GM21526 (cell line): ENCODE data around the gene HELZ.

Experiments used
- ATAC-seq: cut with Tn5 transposase; IDR thresholded peaks from one replicate; pipeline ENCODE4 v1.9.1; 2021; ENCODE audit warnings: moderate library complexity; ENCODE audit not compliant: unreplicated experiment, low FRiP score

HELZ gene

GRCh38 chr17:67229109-67229955 is 15.7 kb downstream of the HELZ start:
- ATAC-seq, result no peak

GRCh38 chr17:67227488-67227887 is 17.5 kb downstream of the HELZ start:
- no peak for ATAC-seq

GRCh38 chr17:67225316-67225715 is 19.7 kb downstream of the HELZ start:
- ATAC-seq, result no peak

GRCh38 chr17:67224736-67225135 is 20.3 kb downstream of the HELZ start:
- ATAC-seq, result no peak

- ATAC-seq, result no peak
Observed at GRCh38 chr17:67223924-67224323, 21.1 kb downstream of the HELZ start.

- ATAC-seq, result no peak
Observed at GRCh38 chr17:67221062-67221998, 23.7 kb downstream of the HELZ start.

- ATAC-seq, result no peak
Observed at GRCh38 chr17:67218385-67218950, 26.5 kb downstream of the HELZ start.

- no peak for ATAC-seq
Observed at GRCh38 chr17:67217446-67217845, 27.6 kb downstream of the HELZ start.

- ATAC-seq, result no peak
Observed at GRCh38 chr17:67216578-67217320, 28.2 kb downstream of the HELZ start.

GRCh38 chr17:67215991-67216421 is 29.0 kb downstream of the HELZ start:
- no peak for ATAC-seq

GRCh38 chr17:67212714-67213417 is 32.1 kb downstream of the HELZ start:
- no peak for ATAC-seq

GRCh38 chr17:67212231-67212630 is 32.8 kb downstream of the HELZ start:
- no peak for ATAC-seq

GRCh38 chr17:67211742-67212141 is 33.3 kb downstream of the HELZ start:
- ATAC-seq, result no peak

- ATAC-seq, result no peak
Observed at GRCh38 chr17:67210915-67211314, 34.1 kb downstream of the HELZ start.

GRCh38 chr17:67208232-67208631 is 36.8 kb downstream of the HELZ start:
- ATAC-seq, result no peak

- ATAC-seq, result no peak
Observed at GRCh38 chr17:67203818-67204217, 41.2 kb downstream of the HELZ start.

- no peak for ATAC-seq
Observed at GRCh38 chr17:67202503-67202902, 42.5 kb downstream of the HELZ start.

- ATAC-seq, result no peak
Observed at GRCh38 chr17:67200727-67201301, 44.2 kb downstream of the HELZ start.

- ATAC-seq, result no peak
Observed at GRCh38 chr17:67198131-67198530, 46.9 kb downstream of the HELZ start.
